Measurements from ENCODE around the gene TIMM23.
"Not testable (repeated sequence)": the region's sequence is repeated elsewhere in the genome, so short reads cannot be mapped to it uniquely, and the experiment has no call there.

TIMM23 gene

GRCh38 chr10:46025406-46025805 lies 53.1 kb downstream of the TIMM23 start:
- no peak for DNase-seq

DNA sequence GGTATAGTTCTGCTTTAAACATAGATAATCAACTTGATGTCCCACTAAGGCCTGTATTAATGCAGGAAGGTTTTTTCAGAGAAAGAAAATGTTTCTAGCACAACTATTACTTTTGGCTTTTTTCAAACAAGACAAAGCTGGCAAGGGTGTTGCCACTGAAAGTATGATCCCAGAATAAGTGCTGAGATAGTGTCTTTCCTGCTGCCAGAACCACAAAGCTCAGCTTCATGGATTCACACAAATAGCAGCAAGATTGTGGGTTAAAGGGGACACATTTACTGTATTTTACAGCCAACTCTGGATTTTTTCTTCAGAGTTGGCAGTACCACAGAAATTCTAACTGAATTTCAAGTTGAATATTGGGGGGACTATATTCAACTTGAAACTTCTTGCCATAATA lies 53.8 kb downstream of the TIMM23 start:
- no peak for DNase-seq

- DNase-seq = no peak
These were observed 56.5 kb downstream of the TIMM23 start for GRCh38 chr10:46028584-46029460.

DNA sequence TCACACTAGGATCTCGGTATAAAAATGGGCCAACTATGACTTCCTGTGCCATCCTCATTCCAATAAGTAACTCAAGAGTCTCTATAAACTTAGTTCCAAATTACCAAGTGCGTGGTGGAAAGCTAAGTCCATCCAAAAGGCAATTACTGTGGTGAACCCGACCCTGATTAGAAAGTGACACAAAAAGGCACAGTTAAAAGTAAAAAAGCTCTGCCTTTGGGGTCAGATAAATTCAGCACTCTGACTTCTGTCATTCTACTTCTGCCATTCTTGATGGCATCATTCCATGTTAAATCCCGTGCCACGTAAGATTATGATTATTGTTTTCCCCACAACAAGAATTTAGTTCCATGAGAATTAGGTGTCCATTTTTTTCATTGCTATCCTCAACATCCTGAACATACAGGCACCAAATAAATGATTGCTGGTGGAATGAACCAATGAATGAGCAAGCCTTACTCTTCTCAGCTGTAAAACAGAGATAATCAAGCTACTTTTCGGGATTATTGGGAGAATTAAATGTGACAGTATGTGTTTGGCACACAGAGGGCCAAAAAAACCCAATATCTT lies 57.3 kb downstream of the TIMM23 start:
- DNase-seq = no peak

DNA sequence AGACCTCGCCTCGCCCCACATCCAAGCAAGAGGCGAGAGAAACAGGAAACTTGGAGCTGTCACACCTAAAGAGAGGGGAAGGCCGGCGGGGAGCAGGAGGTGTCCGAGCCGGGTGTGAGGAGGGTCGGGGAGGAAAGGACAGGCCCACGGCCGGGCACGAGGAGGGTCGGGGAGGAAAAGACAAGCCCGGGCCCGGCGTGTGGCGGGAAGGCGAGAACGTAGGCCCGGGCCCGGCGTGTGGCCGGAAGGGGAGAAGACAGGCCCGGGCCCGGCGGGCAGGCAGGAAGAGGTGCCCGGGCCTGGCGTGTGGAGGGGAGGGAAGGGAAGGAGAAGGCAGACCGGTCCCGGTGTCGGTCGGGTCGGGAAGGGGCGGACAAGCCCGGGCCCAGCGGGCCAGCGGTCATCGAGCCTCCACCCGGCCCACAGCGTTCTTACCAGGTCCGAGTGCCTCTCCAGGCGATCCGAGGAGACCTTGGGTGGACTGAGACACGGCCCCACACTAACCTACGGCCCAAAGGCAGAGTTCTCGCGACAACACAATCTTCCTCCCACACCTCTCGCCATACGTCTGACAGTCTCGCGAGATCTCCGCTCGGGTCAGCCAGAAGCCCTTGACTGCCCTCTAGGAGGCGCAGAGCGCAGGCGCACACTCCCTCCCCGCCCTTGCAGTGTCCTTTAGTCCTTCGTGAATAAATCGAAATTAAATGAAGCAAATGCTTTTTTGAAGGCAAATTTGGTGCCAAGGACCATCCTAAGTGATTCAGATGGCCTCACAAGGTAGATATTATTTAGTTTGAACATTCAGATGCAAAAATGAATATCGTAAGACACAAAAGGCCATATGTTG lies 58.0 kb downstream of the TIMM23 start, which contains the start of gene NCOA4:
Gene NCOA4 (minus strand): TSS at position 533 of the 847 bp plus-strand sequence. CDS start 13,943 bp downstream, outside the sequence.
- DNase-seq = peak; percentile 66

DNA sequence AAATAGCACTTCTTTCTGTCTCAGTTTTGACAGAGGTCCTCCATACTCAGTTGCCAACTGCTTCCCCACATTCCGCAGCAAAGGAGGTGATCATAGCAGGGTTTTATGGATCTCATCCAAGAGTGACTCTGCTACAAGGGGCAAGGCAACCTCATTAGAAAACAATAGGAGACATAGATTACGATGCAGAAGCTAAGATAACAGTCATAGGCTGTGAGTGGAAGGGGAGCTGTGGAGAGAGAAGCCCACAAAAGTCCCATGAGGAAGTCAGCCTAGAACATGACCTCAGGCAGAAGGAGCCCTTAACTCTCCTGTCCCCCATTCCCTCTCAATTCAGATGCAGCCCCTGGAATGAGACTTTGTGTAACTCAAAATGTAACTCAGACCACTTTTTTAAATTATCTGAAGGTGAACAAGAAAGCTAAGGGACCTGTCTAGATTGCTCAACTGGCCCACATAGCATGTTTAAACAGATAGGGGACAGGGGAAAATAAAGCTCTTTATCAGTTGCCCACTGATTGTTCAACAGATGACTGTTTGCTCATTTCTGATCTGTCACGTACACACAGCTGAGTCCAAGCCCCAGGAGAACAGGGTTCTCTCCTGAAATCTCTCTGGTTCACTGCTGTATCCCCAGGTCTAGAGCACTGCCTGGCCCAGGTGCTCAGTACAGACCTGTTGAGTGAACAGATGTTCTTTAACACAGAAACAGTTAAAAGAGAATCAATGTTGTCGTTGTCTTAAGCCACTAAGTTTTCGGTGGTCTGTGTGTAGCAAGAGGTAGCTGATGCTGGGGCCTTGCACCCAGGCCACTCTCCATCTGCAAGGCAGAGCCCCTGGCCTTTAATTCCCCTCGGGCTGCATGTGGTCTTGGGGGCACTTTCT lies 59.6 kb downstream of the TIMM23 start:
- DNase-seq = no peak

DNA sequence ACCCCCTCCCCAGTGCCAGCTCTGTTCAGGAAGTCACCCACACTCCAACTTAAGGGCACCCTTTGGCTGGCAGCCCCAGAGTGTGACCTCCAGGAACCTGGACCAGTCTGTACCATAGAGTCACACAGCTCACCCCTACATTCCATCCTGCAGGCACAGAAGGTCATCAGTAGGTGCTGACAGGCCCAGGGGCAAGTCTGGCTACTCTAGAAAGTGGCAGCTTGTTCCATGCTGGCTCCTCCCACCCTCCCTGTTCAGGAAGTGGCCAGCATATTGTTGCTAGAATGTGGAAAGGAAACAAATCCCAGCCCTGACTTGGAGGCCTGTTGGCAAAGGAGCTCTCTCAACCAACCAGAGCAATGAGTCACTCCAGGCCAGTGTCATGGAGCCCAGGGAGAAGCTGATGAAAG lies 61.3 kb downstream of the TIMM23 start:
- DNase-seq = no peak

GRCh38 chr10:46035923-46036849 lies 63.9 kb downstream of the TIMM23 start:
- no peak for DNase-seq

- DNase-seq = no peak
These were observed 65.0 kb downstream of the TIMM23 start for GRCh38 chr10:46037107-46037825.

DNA sequence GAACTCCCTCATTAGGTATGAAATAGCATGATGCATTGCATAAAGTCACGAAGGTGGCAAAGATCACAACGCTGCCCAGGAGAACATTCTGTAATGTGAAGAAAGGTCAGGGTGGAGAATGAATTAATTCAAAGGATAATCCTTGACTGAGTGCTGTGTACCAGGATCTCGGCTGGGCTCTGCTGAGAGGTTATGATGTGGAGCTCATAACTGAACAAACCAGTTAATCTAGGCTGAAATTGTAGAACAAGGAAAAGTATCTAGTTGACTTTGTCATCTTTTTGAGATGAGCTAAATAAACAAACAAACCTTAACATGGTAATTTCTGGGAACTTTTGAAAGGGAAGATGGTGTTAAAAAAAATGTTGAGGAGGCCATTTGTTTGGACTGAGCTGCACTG lies 67.7 kb downstream of the TIMM23 start:
- DNase-seq = no peak

DNA sequence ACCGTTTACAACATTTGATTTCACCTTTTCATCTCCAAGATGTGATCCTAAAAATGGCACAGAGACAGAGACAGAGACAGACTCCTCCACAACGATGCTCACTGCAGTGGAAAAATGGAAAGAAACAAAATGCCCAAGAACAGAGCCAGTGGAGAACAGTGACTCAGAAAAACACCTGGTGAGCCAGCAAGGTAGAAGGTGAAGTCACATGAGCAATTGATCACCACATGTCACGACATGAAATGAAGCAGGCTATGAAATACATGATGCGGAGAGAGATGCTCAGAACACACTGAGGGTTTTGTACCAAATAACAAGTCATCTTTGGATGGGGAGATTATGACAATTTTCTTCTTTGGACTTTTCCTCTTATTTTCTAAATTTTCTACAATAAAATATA lies 70.2 kb downstream of the TIMM23 start:
- no peak for DNase-seq

DNA sequence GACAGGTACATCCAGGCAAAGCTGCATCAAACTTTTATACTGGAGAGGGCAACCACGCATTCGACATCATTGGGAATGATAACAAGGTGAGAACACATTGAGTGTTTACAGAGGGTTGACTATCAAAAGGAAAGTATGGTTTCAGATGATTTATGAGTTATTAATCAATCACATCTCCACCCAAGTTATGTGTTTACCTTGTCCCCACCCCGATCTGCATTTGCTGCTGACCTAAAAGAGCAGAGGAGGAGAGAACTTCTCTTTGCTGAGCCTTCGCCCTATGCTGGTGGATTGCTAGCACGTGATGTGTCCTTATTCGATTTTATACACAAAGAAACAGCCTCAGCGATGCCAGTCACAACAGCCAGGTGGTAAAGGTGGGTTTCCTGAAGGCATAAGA lies 74.0 kb downstream of the TIMM23 start, which contains the start of gene MSMB:
Gene MSMB (minus strand): TSS at position 9 of the 400 bp plus-strand sequence. CDS start 32 bp downstream, outside the sequence.
- no peak for DNase-seq

DNA sequence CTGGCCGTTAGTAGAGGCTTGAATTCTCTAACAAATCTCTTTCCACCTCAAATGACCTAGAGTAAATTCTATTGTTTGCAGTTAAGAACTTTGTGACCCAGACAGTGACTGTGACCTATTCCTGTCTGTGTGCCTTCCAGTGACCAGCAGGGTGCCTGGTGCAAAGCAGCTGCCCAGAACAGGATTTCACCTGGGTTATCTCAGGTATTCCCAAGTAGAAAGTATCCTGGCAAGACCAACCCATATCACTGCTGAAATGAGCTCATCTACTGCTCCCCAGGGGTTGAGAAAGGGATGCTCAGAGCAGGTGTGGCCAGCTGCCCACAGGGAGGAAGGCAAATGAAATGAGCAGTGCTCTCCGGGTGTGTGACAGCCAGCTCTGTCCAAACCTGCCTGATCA lies 75.9 kb downstream of the TIMM23 start:
- DNase-seq = no peak

- not testable (repeated sequence) for DNase-seq
These were observed 77.2 kb downstream of the TIMM23 start for GRCh38 chr10:46049497-46049831.

- no peak for DNase-seq
These were observed 78.8 kb downstream of the TIMM23 start for GRCh38 chr10:46050941-46051623.

DNA sequence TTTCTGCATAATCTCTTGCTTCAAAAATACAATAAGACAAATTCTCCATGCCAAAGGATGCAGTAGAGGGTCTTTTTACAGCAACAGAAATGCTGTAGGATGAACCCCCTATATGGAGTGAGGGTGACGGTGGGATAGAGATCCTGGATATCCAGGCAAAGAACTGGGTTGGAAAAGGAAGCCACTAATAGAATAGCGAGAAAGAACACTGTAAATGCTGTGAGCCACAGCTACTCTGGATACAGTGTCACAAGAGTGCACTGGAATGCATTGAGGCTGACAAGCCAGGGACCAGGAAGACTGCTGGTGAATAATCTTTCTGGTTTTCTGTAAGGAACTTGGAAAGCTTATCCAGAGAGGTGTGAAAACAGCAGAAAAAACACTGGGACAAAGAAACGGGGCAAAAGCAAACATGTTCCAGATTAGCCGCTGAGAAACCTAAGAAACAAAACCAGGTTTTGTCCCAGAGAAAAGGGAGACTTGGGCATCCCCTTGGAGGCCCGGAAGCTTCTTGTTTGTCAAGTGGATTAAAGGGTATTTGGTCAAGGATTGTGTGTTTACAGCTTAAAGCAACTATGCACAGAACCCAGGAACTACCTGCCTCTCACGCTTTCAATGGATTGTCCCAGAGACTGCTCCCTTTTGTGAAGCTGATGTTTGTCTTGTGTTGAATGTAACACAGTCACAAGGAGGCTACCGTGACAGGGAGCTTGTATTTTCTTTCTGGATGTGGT lies 79.9 kb downstream of the TIMM23 start:
- DNase-seq = no peak

DNA sequence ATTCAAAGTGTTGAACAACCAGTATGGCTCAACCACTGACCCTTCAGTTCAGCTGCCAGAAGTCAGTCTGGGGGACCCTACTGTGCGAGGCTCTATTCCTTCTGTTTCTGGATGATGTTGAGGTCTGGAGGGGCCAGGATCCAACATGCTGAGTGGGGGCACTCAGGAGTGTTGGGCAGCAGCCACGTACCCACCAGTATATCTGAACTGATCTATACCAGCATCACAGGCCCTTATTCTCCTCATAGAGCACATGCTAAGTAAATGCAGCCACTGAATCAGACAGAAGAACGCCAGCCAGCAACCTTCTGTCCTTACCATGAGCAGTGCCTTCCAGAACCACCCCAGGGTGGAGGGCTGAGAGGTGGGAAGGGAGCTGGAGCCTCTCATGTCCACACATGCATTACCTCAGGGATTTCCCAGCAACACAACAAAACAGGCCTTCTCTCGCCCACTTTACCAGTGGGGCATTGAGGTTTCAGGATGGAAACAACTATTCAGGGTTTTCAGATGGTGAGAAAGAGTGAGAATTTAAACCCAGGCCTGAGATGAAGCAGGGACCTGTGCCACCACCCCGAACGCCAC lies 80.6 kb downstream of the TIMM23 start:
- no peak for DNase-seq
